Loucy (cell line): ENCODE data around the gene FOXO3B.
"Not testable (repeated sequence)": the region's sequence is repeated elsewhere in the genome, so short reads cannot be mapped to it uniquely, and the experiment has no call there.

Source experiments
- EZH2phosphoT487 ChIP-seq: fragments of 200-600 bp; IDR thresholded peaks from 2 replicates; pipeline ENCODE4 v1.6.1; 2018; ENCODE audit warnings: antibody characterized with exemption, mild to moderate bottlenecking, moderate library complexity, borderline replicate concordance
- TF ChIP-seq, protein P1 (sequence below): fragments of 200-600 bp; sonication (generic); conservative IDR thresholded peaks from 2 replicates; pipeline ENCODE4 v1.5.1; 2014; ENCODE audit warnings: mild to moderate bottlenecking, antibody characterized with exemption, low read length

DNA sequence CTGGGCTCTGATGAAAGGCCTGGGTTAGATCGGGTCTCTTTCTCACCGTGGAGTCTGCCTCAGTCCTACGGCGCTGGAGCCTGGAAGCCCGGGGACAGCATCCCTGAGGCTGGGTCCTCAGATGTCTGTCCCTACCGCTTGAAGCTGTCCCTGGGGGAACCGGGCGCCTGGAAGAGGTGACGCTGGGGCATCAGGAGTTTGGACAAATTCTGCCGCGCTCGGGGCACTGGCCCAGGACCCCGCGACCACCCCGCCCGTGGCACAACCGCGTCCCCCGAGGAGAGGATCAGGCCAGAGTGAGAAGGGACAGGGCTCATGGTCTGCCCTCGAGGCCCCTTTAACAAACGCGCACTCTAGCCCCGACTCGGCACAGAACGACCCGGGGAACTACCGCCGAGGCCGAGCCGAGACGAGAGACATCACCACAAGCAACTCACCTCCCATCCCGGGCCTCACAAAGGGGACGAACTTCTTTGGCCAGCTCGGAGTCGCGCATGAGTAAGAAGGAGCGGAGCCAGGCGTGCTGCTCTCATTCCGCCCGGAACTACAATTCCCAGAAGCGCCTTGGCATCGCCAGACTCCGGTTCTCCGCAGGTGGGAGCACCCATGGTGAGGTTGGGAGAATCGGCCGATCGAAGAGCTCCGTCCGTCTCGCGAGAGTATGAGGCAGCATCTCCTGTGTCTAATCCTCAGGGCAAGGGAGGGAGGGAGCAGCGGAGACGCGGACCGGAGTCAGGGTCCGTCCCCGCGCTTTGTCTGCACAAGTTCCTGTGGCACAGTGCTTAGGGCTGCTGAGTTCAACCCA, at the start of gene FOXO3B:
- TF ChIP-seq, protein P1, sequence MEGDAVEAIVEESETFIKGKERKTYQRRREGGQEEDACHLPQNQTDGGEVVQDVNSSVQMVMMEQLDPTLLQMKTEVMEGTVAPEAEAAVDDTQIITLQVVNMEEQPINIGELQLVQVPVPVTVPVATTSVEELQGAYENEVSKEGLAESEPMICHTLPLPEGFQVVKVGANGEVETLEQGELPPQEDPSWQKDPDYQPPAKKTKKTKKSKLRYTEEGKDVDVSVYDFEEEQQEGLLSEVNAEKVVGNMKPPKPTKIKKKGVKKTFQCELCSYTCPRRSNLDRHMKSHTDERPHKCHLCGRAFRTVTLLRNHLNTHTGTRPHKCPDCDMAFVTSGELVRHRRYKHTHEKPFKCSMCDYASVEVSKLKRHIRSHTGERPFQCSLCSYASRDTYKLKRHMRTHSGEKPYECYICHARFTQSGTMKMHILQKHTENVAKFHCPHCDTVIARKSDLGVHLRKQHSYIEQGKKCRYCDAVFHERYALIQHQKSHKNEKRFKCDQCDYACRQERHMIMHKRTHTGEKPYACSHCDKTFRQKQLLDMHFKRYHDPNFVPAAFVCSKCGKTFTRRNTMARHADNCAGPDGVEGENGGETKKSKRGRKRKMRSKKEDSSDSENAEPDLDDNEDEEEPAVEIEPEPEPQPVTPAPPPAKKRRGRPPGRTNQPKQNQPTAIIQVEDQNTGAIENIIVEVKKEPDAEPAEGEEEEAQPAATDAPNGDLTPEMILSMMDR, result not testable (repeated sequence)
- TF ChIP-seq EZH2phosphoT487, result not testable (repeated sequence)
